Central memory CD8-positive, alpha-beta T cell (primary cell): ENCODE data around the gene BPIFB3.
"Not testable (repeated sequence)": the region's sequence is repeated elsewhere in the genome, so short reads cannot be mapped to it uniquely, and the experiment has no call there.

Experiments
- ATAC-seq: fragments of 150-1000 bp; cut with Tn5 transposase; replicated peaks from 2 replicates; pipeline ENCODE4 v1.10.0; 2022; ENCODE audit warnings: mild to moderate bottlenecking, moderate FRiP score, moderate number of reproducible peaks; ENCODE audit not compliant: poor library complexity, severe bottlenecking; ENCODE audit errors: extremely low read depth
- DNase-seq, 2 donors: peaks; one replicate each; pipeline ENCODE4 v3.0.0; 2021; ENCODE audit warnings: low spot score in 2 of 2
- H3K27ac Mint-ChIP-seq: one replicate; pipeline ENCODE4 v1.8.0; 2022; ENCODE audit warnings: low read depth, mild to moderate bottlenecking, moderate library complexity, mixed read lengths
- H3K27me3 Mint-ChIP-seq: one replicate; pipeline ENCODE4 v1.8.0; 2022; ENCODE audit warnings: mixed read lengths
- H3K36me3 Mint-ChIP-seq: one replicate; pipeline ENCODE4 v1.8.0; 2022; ENCODE audit warnings: mild to moderate bottlenecking, moderate library complexity, mixed read lengths; ENCODE audit not compliant: insufficient read depth
- H3K4me1 Mint-ChIP-seq: one replicate; pipeline ENCODE4 v1.8.0; 2022; ENCODE audit warnings: mixed read lengths
- H3K4me3 Mint-ChIP-seq: one replicate; pipeline ENCODE4 v1.8.0; 2022; ENCODE audit warnings: mild to moderate bottlenecking, moderate library complexity, mixed read lengths
- H3K9me3 Mint-ChIP-seq: one replicate; pipeline ENCODE4 v1.8.0; 2022; ENCODE audit warnings: mixed read lengths

BPIFB3 gene

DNA sequence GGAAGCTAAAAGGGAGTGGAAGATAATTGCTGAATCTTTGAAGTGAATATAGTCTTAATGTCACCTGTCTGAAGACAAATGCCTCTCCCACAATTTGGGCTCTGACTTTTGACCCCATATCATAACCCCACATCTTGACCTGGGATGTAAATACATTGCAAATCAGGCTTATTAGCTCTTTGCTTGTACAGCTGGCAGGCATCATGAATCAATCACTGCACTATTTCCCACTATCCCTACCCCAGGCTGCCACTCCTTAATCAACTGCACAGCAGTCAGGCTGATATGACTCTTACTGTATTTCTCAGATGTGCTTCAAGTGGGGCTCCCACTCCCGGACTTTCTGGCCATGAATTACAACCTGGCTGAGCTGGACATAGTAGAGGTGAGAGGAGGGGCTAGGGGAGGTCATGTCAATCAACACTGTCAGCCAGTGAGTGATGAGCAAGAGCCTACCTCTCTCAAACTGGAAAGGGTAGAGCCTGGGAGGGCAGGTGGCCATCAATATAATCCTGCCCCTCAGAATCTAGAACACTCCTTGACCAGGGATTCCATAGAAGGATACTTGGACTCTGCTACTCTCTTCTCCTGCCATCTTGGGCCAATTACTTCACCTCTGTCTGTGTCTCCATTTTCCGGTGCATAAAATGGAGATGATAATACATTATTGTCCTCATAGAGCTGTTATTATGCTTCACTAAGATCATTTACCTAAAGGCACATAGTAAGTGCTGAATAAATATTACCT, 10.5 kb upstream of the BPIFB3 start:
- H3K27me3 Mint-ChIP-seq, result no peaks in the 10 kb centered on the region
- no peak for ATAC-seq
- no peak for DNase-seq
- H3K9me3 Mint-ChIP-seq, result peaks cover 14% of the 10 kb centered on the region
- H3K27ac Mint-ChIP-seq, result no peak overlapping the region
- H3K4me1 Mint-ChIP-seq, result no peaks in the 10 kb centered on the region
- no peaks in the 10 kb centered on the region for H3K36me3 Mint-ChIP-seq
- H3K4me3 Mint-ChIP-seq, result no peak overlapping the region

- no peak for ATAC-seq
- no peak for DNase-seq
- H3K4me1 Mint-ChIP-seq, result no peaks in the 10 kb centered on the region
- peaks cover 14% of the 10 kb centered on the region for H3K9me3 Mint-ChIP-seq
- H3K36me3 Mint-ChIP-seq, result no peaks in the 10 kb centered on the region
- no peak overlapping the region for H3K4me3 Mint-ChIP-seq
- H3K27ac Mint-ChIP-seq, result no peak overlapping the region
- H3K27me3 Mint-ChIP-seq, result no peaks in the 10 kb centered on the region
Observed at GRCh38 chr20:33043731-33044181, 9.9 kb upstream of the BPIFB3 start.

DNA sequence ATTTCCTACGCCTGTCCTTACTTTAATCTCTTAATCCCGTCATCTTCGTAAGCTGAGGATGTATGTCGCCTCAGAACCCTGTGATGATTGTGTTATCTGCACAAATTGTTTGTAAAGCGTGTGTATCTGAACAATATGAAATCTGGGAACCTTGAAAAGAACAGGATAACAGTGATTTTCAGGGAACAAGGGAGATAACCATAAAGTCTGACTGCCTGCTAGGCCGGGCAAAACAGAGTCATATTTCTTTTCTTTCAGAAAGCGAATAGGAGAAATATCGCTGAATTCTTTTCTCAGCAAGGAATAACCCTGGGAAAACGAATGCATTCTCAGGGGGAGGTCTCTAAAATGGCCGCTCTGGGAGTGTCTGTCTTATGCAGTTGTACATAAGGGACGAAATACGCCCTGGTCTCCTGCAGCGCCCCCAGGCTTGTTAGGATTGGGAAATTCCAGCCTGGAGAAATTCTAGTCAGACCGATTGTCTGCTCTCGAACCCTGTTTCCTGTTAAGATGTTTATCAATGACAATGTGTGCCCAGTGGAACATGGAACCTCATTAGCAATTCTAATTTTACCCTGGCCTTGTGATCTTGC, 8.5 kb upstream of the BPIFB3 start:
- ATAC-seq, H3K27me3 Mint-ChIP-seq, H3K4me3 Mint-ChIP-seq, H3K36me3 Mint-ChIP-seq, H3K4me1 Mint-ChIP-seq, H3K27ac Mint-ChIP-seq, DNase-seq: not testable (repeated sequence)
- H3K9me3 Mint-ChIP-seq, result peaks cover 14% of the 10 kb centered on the region

DNA sequence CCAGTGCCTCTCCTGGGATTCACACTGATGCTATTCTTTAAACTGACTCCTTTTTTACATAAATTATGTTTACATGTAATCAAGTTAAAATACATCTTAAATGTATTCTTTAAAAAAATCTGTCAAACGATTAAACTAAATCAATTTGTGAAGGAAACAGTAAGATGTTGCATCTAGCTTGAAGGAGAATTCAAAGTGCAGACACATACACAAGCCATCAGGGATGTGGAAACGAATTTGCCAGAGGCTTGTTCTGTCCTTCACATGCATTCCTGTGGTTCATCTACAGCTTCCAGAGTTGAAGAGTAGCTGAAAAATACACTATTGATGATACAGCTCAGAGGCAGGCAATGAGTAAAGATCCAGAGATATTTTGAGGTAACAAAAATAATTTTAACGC, 7.3 kb upstream of the BPIFB3 start:
- H3K4me3 Mint-ChIP-seq, result no peak overlapping the region
- H3K9me3 Mint-ChIP-seq, result peaks cover 14% of the 10 kb centered on the region
- no peaks in the 10 kb centered on the region for H3K36me3 Mint-ChIP-seq
- no peak overlapping the region for H3K27ac Mint-ChIP-seq
- ATAC-seq (no peak), DNase-seq (no peak)
- no peaks in the 10 kb centered on the region for H3K4me1 Mint-ChIP-seq
- H3K27me3 Mint-ChIP-seq, result no peaks in the 10 kb centered on the region

GRCh38 chr20:33051333-33051732, 2.4 kb upstream of the BPIFB3 start:
- DNase-seq (no peak), ATAC-seq (no peak)
- H3K27me3 Mint-ChIP-seq, result no peaks in the 10 kb centered on the region
- H3K4me3 Mint-ChIP-seq, result no peak overlapping the region
- no peaks in the 10 kb centered on the region for H3K4me1 Mint-ChIP-seq
- no peaks in the 10 kb centered on the region for H3K36me3 Mint-ChIP-seq
- H3K27ac Mint-ChIP-seq, result no peak overlapping the region
- peaks cover 3% of the 10 kb centered on the region for H3K9me3 Mint-ChIP-seq

- Mint-ChIP-seq H3K27me3 (no peaks in the 10 kb centered on the region), H3K36me3 (no peaks in the 10 kb centered on the region), H3K9me3 (no peaks in the 10 kb centered on the region), H3K4me3 (no peak overlapping the region), H3K27ac (no peak overlapping the region), H3K4me1 (no peaks in the 10 kb centered on the region)
- DNase-seq (no peak), ATAC-seq (no peak)
Observed at GRCh38 chr20:33054381-33054780, 678 bp downstream of the BPIFB3 start.

DNA sequence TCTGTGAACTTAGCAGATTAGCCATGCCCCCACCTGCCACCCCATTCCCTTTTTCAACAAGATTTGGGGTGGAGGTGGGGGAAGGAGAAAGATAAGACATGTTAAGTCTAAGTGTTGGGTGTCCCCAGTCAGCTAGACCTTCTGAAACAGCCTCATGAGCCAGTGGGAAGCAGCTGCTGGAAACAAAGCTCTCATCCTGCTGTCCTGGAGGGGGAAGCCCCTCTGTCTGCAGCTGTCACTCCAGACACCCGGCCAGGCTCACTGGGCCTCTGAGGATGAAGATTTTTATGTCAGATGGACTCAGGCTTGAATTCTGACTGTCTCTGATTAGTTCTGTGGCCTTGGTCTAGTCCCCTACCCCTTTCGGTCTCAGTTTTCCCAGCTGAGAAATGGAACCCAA, 1.1 kb downstream of the BPIFB3 start:
- H3K4me3 Mint-ChIP-seq, result no peak overlapping the region
- no peaks in the 10 kb centered on the region for H3K27me3 Mint-ChIP-seq
- no peaks in the 10 kb centered on the region for H3K4me1 Mint-ChIP-seq

DNA sequence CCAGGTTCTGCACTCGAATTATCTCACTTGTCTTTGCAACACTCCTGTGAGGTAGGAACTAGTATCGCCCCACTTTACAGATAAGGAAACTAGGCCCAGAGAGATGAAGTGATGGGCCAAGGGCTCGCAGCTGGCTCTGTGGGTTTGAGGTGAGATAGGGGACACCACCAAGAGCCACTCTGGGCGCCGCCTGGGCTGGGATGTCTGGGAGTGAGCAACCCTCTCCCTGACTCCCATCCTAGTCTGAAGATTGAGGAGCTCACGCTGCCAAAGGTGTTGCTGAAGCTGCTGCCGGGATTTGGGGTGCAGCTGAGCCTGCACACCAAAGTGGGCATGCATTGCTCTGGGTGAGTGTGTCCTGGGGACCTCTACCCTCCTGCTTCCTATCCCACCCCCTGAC, 5.4 kb downstream of the BPIFB3 start:
- DNase-seq (no peak), ATAC-seq (no peak)
- no peak overlapping the region for H3K27ac Mint-ChIP-seq
- no peaks in the 10 kb centered on the region for H3K4me1 Mint-ChIP-seq
- no peak overlapping the region for H3K4me3 Mint-ChIP-seq
- H3K9me3 Mint-ChIP-seq, result no peaks in the 10 kb centered on the region
- no peaks in the 10 kb centered on the region for H3K27me3 Mint-ChIP-seq
- no peaks in the 10 kb centered on the region for H3K36me3 Mint-ChIP-seq

More for the DNA sequence above, 1.1 kb downstream of the BPIFB3 start:
- Mint-ChIP-seq H3K27ac (no peak overlapping the region), H3K36me3 (no peaks in the 10 kb centered on the region), H3K9me3 (no peaks in the 10 kb centered on the region)
- no peak for ATAC-seq
- no peak for DNase-seq

GRCh38 chr20:33059741-33060390, 6.2 kb downstream of the BPIFB3 start:
- Mint-ChIP-seq H3K27me3 (no peaks in the 10 kb centered on the region), H3K4me1 (no peaks in the 10 kb centered on the region), H3K27ac (no peak overlapping the region)

GRCh38 chr20:33061658-33062028, 7.9 kb downstream of the BPIFB3 start:
- DNase-seq, result no peak
- H3K4me1 Mint-ChIP-seq, result no peaks in the 10 kb centered on the region
- ATAC-seq, result no peak
- H3K4me3 Mint-ChIP-seq, result no peak overlapping the region
- H3K27ac Mint-ChIP-seq, result no peak overlapping the region
- no peaks in the 10 kb centered on the region for H3K36me3 Mint-ChIP-seq
- H3K9me3 Mint-ChIP-seq, result no peaks in the 10 kb centered on the region
- no peaks in the 10 kb centered on the region for H3K27me3 Mint-ChIP-seq

More at GRCh38 chr20:33059741-33060390, 6.2 kb downstream of the BPIFB3 start:
- ATAC-seq (no peak), DNase-seq (no peak)
- H3K4me3 Mint-ChIP-seq, result no peak overlapping the region
- no peaks in the 10 kb centered on the region for H3K36me3 Mint-ChIP-seq
- H3K9me3 Mint-ChIP-seq, result no peaks in the 10 kb centered on the region

GRCh38 chr20:33062105-33062824, 8.6 kb downstream of the BPIFB3 start:
- Mint-ChIP-seq H3K36me3 (no peaks in the 10 kb centered on the region), H3K27ac (no peak overlapping the region), H3K4me3 (no peak overlapping the region), H3K4me1 (no peaks in the 10 kb centered on the region), H3K9me3 (no peaks in the 10 kb centered on the region), H3K27me3 (no peaks in the 10 kb centered on the region)
- ATAC-seq (no peak), DNase-seq (no peak)

- H3K36me3 Mint-ChIP-seq, result no peaks in the 10 kb centered on the region
- H3K4me1 Mint-ChIP-seq, result no peaks in the 10 kb centered on the region
- no peaks in the 10 kb centered on the region for H3K9me3 Mint-ChIP-seq
- DNase-seq (no peak), ATAC-seq (no peak)
- H3K4me3 Mint-ChIP-seq, result no peak overlapping the region
- no peaks in the 10 kb centered on the region for H3K27me3 Mint-ChIP-seq
- H3K27ac Mint-ChIP-seq, result no peak overlapping the region
Observed at GRCh38 chr20:33062825-33063149, 9.1 kb downstream of the BPIFB3 start.
